ENCODE results near the gene MPPED1.

MPPED1 gene

DNA sequence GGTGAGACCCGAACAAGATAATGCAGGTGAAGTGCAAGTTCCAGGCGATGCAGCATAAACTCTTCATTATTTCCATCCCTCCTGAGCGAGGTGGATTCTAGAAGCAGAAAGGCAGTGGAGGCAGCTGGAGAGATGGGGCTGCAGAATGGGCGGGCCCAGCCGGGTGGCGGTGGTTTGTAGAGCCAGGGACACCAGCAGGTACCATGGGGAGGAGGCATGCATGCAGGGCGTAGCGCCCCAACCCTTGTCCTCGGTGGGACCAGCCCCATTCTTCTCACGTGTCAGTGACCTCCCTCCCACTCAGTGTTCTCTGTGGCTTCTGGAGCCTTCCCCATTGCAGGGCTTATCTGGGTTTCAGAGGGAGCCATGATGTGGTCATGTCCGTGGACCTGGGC, 38.0 kb downstream of the MPPED1 start:
- no peak for DNase-seq

DNA sequence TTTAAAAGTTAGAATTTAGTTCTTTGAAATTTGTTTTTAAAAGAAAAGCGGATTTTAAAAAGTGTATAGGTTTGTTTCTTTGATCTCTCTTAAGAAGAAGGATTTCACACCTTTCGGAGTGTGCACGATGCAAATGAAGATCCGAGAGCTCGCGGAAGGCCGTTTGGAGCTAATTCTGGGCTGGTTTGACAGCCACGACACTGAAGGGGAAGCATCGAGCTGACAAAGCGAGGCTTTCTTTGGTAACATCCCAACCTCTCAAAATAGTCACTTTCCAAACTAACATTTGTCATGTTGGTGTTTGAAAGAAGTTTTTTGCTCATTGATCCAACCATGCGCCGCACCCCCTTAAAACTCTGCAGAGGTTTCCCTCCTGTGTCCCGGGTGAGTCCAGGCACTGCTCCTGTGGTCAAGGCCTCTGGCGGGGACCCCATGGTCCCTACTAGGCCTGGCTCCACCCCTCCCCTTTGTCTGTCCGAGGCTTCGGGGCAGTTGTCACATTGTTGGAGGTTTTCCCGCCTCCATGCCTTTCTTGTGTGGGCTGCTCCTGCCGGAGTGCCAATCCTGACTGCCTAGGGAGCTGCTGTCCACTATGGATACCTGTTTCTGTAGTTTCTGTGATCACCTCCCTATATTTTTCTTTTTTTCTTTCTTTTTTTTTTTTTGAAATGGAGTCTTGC, 39.7 kb downstream of the MPPED1 start:
- no peak for DNase-seq

DNA sequence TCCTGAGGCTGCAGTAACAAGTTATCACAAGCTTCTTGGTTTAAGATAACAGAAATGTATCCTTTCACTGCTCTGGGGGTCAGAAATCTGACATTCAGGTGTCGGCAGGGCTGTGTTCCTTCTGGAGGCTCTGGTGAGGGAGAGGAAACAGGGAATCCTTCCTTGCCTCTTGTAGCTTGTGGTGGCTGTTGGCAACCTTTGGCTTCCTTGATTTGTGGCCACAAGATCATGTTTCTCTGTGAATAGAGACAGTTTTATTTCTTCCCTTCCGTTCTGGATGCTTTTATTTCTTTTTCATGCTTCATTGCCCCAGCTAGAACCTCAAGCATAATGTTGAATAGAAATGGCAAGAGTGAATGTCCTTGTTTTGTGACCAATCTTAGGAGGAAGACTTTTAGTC, 44.0 kb downstream of the MPPED1 start:
- no peak for DNase-seq

DNA sequence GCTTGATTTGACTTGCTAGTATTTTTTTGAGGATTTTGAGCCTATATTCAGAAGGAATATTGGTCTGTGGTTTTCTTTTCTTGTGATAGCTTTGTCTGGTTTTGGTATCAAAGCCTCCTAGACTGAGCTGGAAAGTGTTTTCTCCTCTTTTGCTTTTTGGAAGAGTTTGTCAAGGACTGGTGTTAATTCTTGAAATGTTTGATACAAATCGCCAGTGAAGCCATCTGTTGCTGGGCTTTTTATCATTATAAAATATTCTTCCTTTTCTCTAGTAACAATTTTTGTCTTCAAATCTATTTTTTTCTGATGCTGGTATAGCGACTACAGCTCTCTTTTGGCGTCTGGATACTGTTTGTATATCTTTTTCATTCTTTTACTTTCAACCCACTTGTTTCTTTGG, 45.2 kb downstream of the MPPED1 start:
- DNase-seq: no peak

DNA sequence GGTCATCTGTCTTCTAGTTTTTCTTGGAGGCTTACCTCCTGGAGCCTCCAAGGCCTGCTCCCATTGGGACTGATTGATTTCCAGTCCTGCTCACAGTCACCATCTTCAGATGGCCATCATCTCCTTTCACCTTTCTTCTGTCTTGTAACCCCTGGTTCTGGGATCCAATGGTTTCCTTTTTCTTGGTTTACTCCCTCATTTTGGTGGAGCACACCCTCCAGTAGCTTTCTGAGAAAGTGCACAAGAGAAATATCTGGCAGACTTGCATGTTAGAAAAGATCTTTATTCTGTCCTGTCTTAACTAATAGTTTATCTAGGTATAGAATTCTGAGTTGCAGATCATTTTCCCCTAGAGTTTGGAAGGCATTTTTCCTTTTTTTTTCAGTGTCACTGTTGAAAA, 50.9 kb downstream of the MPPED1 start:
- DNase-seq: no peak

DNA sequence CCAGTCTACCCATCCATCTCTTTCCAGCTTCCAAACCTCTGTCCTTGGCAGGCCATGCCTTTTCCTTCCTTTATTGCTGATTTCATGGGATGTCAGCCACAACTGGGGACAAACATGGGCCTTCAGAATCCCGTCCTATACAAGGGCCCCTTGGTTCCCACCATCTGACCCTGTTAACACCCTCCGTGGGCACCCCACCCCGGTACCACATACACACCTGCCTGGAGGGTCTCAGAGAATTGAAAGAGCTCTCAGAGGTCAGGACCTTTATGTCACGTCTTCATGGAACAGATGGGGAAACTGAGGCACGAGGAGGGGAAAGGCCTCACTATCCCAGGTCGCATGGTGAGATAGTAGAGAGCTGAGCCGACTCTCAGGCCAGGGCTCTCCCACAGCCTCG, 53.0 kb downstream of the MPPED1 start:
- DNase-seq: no peak

DNA sequence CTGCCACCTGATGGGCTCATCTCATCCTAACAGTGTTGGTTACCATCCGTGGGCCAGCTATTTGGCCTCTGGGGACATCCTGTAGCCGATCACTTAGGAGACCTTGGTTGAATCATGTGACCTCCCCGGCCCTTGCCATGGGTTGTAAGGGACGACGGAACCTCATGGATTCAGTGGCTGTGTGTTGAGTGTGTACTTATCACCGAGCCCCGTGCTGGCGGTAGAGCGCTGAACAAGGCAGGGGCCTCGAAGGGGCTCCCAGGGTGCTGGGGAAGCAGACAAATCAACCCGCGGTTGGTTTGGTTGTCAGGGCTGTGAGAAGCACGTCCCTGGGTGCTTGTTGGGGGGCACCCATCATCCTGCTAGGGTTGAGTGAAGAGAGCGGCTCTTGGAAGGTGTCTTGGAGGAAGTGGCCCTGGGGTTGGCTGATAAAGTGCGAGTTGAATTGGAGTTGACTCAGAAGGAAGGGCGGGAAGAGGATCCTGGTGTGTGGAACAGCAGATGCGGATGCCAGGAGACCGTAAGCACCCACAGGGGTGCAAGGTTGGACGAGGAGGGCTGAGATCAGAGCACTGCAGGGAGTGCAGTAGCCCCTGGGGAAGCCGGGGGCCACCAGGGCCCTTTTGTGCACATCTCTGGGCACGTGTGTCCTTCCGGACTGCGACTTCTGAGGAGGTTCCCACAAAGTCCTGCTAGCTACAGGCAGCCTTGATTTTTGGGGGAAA, 53.6 kb downstream of the MPPED1 start:
- DNase-seq: no peak

DNA sequence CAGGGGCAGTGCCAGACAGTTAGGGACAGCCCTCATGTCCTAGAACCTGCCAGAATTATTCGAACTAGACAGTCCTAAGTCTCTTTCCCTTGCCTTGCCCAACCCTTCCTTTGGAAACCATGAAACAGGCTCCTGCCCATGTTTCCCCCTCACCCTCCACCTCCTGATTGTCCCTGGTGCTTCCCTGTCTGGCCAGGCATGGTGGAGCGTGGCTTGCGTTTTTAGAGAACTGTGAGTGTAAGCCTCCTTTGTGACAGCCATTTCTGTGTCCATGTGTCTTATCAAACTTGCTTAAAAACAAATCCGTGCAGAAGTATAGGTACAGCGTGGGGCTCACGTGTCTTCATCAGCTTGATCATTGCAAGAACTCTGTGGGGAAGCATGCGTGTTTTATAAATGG, 54.9 kb downstream of the MPPED1 start:
- DNase-seq: no peak

DNA sequence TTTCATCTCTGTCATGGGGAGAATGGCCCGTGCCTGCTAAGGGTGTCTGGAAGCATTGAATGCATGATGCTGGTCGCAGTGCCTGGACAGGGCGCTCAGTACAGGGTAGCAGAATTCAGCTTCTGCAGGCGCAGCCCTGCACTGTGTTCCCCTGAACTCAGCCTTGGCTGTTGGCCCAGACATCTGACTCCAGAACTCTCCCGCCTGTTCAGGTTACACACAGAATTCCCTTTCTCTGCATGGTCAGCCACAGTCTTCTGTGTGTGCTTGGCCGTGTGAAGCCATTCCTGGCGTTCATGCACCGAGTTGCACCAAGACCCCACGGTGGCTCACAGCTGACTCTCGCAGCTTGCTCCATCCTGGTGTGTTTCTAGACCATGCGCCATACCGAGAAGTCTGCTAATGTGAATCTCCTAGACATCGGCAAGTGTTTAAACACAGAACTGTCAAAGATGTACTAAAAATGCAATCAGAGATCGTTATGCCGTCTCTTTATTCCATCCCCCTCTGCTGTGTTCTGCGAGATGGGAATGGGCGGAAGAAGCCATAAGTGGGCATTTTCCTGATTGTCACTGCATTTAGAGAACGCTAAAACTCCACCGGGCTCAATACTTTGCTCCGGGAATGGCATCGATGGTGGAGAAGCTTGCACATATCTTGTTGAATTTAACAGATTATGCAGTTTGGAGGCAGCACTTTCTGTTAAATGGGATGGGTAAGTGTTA, 55.6 kb downstream of the MPPED1 start:
- no peak for DNase-seq

DNA sequence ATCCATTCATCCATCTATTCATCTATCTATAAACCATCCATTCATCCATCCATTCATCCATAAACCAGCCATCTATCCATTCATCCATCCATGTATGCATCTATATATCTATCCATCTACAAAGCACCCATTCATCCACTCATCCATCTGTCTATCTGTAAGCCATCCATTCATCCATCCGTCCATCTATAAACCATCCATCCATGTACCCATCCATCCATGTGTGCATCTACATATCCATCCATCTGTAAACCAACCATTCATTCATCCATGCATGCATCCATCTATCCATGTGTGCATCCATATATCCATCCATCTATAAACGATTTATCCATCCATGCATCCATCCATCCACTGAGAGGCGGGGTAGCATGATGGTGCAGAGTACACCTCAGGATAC, 58.4 kb downstream of the MPPED1 start:
- DNase-seq: no peak

DNA sequence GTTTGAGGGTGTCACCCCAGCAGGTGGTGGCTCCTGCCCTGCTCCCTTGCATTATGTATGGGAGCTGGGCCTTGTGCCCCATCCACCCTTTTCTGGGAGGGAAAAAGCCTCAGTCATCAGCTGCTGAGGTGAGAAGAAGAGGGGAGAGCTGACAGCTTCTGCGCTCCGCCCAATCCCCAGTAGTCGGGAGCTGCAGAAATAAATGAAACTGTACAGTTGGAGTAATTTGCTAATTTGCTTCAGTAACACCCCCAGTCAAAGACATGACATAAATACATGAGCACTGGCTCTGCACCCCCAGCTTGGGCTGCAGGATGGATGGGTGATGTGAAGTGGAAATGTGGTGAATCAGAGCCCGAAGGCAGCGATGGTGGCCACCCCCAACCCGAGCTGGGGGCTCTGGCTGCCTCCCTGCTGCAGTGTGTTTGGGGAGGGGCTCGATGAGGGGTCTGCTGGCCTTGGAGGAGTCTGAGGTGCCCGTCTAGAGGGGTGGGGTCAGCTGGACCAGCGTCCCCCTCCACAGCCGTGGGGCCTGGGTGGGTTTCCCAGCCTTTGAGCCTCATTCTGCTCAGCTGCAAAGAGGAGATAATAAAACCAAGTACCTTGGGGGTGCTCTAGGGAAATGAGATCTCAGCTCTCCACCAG, 59.2 kb downstream of the MPPED1 start:
- no peak for DNase-seq

DNA sequence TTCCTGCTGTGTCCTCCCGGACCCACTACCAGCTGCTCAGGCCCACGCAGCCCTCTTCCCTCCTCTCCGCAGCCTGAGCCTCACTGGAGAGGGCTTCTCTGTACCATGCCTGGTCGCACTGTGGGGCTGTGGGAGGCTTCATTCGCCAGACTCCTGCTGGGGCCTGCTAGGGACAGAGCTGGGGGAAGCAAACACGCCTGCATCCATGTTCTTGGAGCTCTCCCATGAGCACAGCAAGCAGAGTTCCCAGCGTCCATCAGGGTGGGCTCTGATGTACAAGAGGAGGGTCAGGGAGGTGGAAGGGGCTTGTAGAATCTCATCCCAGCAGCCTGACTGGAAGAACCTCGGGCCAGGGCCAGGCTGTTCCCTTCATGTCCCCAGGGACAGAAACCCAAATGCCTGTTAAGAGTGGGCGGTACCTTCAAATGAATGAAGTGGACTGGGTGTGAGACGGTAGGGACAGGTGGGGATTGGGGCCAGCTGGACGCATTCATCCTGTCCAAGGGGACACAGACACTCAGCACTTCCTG, 59.9 kb downstream of the MPPED1 start:
- DNase-seq: no peak

DNA sequence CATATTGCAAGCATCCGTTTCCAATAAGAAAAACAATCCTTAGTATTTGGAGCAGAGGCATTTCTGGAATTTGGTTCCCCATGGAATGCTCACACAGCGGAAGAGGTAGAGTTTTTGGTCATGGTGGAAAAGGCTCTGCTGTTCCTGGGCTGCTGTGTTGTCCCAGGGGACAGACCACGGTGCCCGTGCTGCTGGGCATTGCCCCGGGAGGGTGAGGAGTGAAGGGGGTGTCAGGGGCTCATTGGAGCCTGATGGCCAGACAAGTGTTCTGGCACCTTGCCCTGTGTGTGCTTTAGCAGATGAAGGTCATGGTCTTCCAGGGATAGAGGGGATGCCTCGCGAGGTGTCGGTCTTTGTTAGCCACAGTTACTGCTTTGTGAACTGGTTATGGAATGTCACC, 61.2 kb downstream of the MPPED1 start:
- DNase-seq: no peak

DNA sequence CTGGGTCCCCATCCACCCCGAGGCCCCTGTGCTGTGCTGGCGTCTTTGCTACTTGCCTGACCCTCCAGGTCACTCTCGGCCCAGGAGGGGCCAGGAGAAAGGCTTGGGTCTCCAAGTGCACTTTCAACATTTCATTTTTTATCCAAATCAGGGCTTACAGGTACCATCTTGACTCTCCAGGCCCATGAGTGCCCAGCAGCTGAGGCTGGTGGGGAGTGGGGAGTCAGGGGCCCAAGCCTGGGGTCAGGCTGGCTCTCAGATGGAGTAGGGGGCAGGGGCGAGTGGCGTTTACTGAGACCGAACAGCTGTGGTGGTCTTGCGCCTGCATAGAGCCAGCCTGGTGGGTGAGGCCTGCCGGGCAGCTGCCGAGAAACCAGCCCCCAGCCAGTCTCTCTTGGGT, 61.6 kb downstream of the MPPED1 start:
- no peak for DNase-seq

DNA sequence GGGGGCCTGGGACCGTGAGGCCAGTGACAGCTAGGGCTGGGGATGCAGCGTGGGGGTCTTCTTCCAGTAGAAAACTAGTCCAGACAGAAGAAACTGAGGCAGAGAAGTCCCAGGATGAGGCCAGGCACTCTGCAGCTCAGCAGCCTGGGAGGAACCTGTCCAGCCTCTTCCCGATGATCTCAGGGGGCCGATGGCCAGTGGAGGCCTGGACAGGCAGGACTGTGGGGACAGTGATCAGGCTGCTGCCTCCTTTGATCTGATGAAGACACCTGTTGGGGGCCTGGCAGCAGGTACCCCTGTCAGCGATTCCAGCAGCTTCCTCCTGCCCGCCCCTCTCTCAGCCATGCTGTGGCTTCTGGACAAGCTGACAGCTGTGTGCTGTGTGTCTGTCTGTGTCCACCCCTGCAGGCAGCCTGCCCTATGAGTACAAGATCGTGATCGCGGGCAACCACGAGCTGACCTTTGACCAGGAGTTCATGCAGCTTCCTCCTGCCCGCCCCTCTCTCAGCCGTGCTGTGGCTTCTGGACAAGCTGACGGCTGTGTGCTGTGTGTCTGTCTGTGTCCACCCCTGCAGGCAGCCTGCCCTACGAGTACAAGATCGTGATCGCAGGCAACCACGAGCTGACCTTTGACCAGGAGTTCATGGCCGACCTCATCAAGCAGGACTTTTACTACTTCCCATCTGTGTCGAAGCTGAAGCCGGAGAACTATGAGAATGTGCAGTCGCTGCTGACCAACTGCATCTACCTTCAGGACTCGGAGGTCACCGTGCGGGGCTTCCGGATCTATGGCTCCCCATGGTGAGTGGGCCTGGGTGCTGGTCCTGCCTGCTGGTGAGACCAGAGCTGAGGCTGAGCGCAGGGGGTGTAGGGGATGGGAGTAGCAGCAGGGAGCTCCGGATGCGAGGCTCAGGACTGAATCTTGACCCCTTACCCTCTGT, 62.6 kb downstream of the MPPED1 start:
- DNase-seq: no peak

DNA sequence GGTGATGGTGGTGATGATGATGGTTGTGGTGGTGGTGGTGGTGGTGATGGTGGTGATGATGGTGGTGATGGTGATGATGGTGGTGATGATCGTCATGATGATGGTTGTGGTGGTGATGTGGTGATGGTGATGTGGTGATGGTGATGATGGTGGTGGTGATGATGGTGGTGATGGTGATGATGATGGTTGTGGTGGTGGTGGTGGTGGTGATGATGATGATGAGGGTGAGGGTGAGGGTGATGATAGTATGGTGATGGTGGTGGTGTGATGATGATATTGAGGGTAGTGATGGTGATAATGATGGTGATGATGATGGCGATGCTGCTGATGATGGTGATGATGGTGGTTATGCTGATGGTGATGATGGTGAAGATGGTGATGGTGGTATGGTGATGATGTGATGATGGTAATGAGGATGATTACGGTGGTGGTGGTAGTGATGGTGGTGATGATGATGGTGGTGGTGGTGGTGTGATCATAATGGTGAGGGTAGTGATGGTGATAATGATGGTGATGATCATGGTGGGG, 63.8 kb downstream of the MPPED1 start:
- DNase-seq: no peak

DNA sequence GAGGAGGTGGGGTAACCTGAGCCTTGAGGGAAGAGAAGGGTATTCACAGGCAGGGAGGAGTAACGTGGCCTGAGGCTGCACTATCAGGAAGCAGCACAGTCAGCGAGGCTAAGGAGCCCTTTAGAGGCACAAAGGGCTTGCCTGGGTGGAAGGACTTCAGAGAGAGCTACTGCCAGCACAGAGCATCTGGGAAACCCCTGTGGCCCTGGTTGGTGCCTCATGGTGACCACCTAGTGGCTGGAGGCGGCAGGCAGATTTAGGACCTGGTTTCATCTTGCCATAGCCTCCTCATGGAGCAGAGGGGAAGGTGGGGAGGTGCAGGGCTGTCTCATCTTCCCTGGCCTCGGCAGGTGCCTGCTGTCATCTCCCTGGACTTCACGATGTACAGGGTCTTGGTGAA, 64.5 kb downstream of the MPPED1 start:
- DNase-seq: no peak

DNA sequence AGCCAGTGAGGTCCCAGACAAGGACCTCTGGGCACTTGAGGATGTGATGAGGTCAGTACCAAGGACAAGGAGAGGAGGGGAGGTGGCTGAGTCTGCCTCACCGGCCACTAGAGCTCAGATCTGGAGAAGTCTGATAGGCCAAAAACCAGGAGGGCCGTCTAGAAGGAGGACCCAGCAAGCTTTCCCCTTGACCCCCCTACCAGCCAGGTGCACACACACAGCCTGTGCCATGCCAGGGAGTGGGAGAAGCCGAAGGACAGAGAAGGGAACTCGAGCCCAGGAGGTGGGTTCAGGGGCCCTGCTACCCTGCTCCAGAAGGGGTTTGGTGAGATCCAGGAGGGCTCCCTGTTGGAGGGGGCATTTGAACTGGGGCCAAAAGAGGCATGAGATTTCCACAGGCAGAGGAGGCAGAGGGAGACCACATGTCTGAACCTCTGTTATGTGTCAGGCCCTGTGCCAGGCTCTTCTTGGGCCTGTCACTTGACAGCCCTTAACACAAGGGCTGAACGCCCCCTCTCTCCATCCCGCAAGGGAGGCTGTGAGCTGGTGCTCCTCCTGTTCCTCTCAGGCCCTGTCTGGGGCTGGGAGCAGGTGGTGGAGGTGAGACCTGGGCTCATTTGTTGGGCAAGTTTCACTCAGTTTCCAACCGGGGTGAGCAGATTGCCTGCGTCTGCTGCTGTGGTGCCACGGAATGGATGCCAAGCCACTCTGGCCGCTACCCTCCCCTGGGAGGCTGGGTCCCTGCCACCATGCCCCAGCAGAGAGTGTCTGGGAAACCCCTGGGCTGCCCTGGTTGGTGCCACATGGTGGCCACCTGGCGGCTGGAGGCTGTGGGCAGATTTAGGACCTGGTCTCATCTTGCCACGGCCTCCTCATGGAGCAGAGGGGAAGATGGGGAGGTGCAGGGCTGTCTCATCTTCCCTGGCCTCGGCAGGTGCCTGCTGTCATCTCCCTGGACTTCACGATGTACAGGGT, 65.2 kb downstream of the MPPED1 start:
- DNase-seq: no peak

DNA sequence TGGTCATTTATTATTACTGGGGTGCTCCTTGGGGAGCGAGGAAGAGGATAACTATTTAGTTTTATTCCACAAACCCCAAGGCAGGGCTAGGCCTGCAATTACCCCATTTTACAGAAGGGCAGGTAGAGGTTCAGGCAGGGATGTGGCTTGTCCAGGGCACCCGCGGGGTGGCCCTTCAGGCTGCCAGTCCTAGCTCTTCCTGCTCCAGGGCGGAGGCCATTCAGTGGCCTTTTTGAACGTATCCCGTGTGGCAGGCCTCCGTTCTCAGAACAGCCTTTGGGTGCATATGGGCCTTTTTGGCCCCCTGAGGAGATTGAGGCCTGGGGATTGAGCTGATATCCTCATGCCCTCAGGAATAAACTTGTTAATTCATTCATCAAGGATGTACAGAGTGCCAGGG, 66.2 kb downstream of the MPPED1 start:
- DNase-seq: no peak

DNA sequence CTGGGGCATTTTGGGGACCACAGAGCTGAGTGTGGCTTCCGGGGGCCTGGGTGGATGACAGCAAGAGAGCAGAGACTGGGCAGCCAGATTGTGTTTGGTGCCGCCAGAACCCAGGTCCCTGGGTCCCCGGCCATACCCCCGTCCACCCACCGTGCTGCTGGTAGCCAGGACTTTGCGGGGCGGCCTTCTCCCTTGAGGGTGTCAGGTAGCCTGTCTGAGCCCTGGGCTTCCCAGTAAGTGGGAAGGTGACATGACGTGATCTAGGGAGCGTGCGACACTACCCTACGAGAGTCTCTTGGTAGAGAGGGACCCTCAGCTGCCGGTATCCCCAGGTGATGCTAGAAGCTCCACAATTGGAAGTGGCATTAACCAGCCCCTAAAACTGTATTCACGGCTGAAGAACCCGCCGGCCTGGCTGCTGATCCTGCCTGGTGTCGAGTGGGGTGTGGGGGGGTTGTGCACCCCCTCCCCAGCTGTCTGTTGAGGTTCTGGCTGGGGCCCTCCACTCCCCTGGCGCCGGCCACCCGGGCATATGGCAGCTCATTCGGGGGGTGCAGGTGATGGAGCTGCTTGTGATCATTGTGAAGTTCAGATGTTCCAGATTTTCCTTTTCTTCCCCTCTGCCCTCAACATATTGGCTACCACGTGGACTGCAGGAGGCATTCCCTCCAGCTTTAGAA, 66.9 kb downstream of the MPPED1 start:
- no peak for DNase-seq
